ENCODE results near the gene HDHD5.

HDHD5 gene

GRCh38 chr22:17119481-17120202 lies 39.4 kb downstream of the HDHD5 start:
- no peak for DNase-seq

GRCh38 chr22:17118342-17118741 lies 40.7 kb downstream of the HDHD5 start:
- no peak for DNase-seq

GRCh38 chr22:17117890-17118289 lies 41.2 kb downstream of the HDHD5 start:
- no peak for DNase-seq

GRCh38 chr22:17117400-17117799 lies 41.7 kb downstream of the HDHD5 start:
- no peak for DNase-seq

- DNase-seq, result no peak
Measured at GRCh38 chr22:17116572-17117330, 42.3 kb downstream of the HDHD5 start.

GRCh38 chr22:17115945-17116565 lies 43.0 kb downstream of the HDHD5 start:
- no peak for DNase-seq

GRCh38 chr22:17115236-17115635 lies 43.8 kb downstream of the HDHD5 start:
- DNase-seq, result no peak

- DNase-seq, result no peak
Measured at GRCh38 chr22:17114898-17115235, 44.2 kb downstream of the HDHD5 start.

GRCh38 chr22:17114173-17114897 lies 44.7 kb downstream of the HDHD5 start:
- no peak for DNase-seq

GRCh38 chr22:17113600-17113999 lies 45.5 kb downstream of the HDHD5 start:
- no peak for DNase-seq

GRCh38 chr22:17112491-17113042 lies 46.5 kb downstream of the HDHD5 start:
- DNase-seq, result no peak

GRCh38 chr22:17110791-17111550 lies 48.1 kb downstream of the HDHD5 start:
- no peak for DNase-seq

- no peak for DNase-seq
Measured at GRCh38 chr22:17109976-17110375, 49.1 kb downstream of the HDHD5 start.

GRCh38 chr22:17109113-17109865 lies 49.8 kb downstream of the HDHD5 start:
- DNase-seq, result no peak

GRCh38 chr22:17108256-17109112 lies 50.6 kb downstream of the HDHD5 start:
- no peak for DNase-seq

- no peak for DNase-seq
Measured at GRCh38 chr22:17107547-17107810, 51.6 kb downstream of the HDHD5 start.

- DNase-seq, result no peak
Measured at GRCh38 chr22:17106785-17107546, 52.1 kb downstream of the HDHD5 start.

GRCh38 chr22:17106161-17106784 lies 52.8 kb downstream of the HDHD5 start:
- no peak for DNase-seq

Data from NCI-H2107 (cell line).